Right atrium auricular region (tissue), 2 donors: ENCODE measurements around the gene SLF1. TPM values are rescaled to one million over a fixed set of nuclear protein-coding genes. Genes with fewer than 3 reads are reported as not detected.

ENCODE experiments used
- DNase-seq: peaks from one replicate; pipeline ENCODE4 v3.0.0-alpha.2; 2019; ENCODE audit warnings: low spot score
- H3K27ac ChIP-seq, 2 donors: fragments of 200-600 bp; sonication (generic); 1 replicate in 1 of 2; 2 replicates in 1 of 2; pipeline ENCODE4 v1.5.1; 2016 to 2019
- H3K27me3 ChIP-seq, 2 donors: fragments of 200-600 bp; sonication (generic); one replicate each; pipeline versions ENCODE4 v1.5.1 to v1.6.0; 2017 to 2019
- H3K36me3 ChIP-seq: fragments of 200-600 bp; sonication (generic); one replicate; pipeline ENCODE4 v1.5.1; 2016
- H3K4me1 ChIP-seq, 2 donors: fragments of 200-600 bp; sonication (generic); one replicate each; pipeline versions ENCODE4 v1.5.1 to v1.6.0; 2017 to 2019
- H3K4me3 ChIP-seq, 2 donors: fragments of 200-600 bp; sonication (generic); 1 replicate in 1 of 2; 2 replicates in 1 of 2; pipeline ENCODE4 v1.5.1; 2017 to 2019; ENCODE audit warnings: mild to moderate bottlenecking in 1 of 2, moderate library complexity in 1 of 2
- H3K9me3 ChIP-seq, 2 donors: fragments of 200-600 bp; sonication (generic); one replicate each; pipeline ENCODE4 v1.5.1; 2019
- CTCF ChIP-seq, 2 donors: fragments of 200-600 bp; sonication (generic); IDR thresholded peaks; one replicate each; pipeline ENCODE4 v1.5.1; 2019; ENCODE audit warnings: antibody characterized with exemption in 2 of 2
- total RNA-seq, 2 donors: library from RNA; depleted of rRNA; stranded (reverse); fragments of >200 nt; gene quantifications; one replicate each; pipeline ENCODE4 v1.1.0, GENCODE V29; 2016

Gene SLF1
- total RNA-seq, 2 donors from 2014 or later = 3.5 to 4.6 TPM

- no peak for TF ChIP-seq CTCF (IDR thresholded peaks at IDR 0.05)
- Histone ChIP-seq H3K27me3 (no peaks in the 10 kb centered on the region), H3K36me3 (no peaks in the 10 kb centered on the region), H3K9me3 (no peaks in the 10 kb centered on the region), H3K27ac (no peak overlapping the region), H3K4me1 (no peaks in the 10 kb centered on the region), H3K4me3 (no peak overlapping the region)
- DNase-seq = no peak
Observed at GRCh38 chr5:94715768-94716167, 97.3 kb downstream of the SLF1 start.

- DNase-seq = no peak
- Histone ChIP-seq H3K27me3 (no peaks in the 10 kb centered on the region), H3K27ac (no peak overlapping the region), H3K4me3 (no peak overlapping the region), H3K9me3 (no peaks in the 10 kb centered on the region), H3K4me1 (no peaks in the 10 kb centered on the region), H3K36me3 (no peaks in the 10 kb centered on the region)
- no peak for TF ChIP-seq CTCF (IDR thresholded peaks at IDR 0.05)
Observed at GRCh38 chr5:94725142-94725541, 106.7 kb downstream of the SLF1 start.

GRCh38 chr5:94731471-94731870 is 113.0 kb downstream of the SLF1 start:
- Histone ChIP-seq H3K4me3 (no peak overlapping the region), H3K27me3 (no peaks in the 10 kb centered on the region), H3K36me3 (no peaks in the 10 kb centered on the region), H3K27ac (no peak overlapping the region), H3K9me3 (no peaks in the 10 kb centered on the region), H3K4me1 (no peaks in the 10 kb centered on the region)
- no peak for DNase-seq
- TF ChIP-seq CTCF (IDR thresholded peaks at IDR 0.05) = no peak

GRCh38 chr5:94736498-94736897 is 118.0 kb downstream of the SLF1 start:
- Histone ChIP-seq H3K36me3 (no peaks in the 10 kb centered on the region), H3K9me3 (no peaks in the 10 kb centered on the region), H3K27me3 (no peaks in the 10 kb centered on the region), H3K4me3 (no peak overlapping the region), H3K27ac (no peak overlapping the region), H3K4me1 (no peaks in the 10 kb centered on the region)
- TF ChIP-seq CTCF (IDR thresholded peaks at IDR 0.05) = no peak
- DNase-seq = no peak

GRCh38 chr5:94740286-94740685 is 121.8 kb downstream of the SLF1 start:
- Histone ChIP-seq H3K4me3 (no peak overlapping the region), H3K36me3 (no peaks in the 10 kb centered on the region), H3K4me1 (no peaks in the 10 kb centered on the region), H3K27me3 (no peaks in the 10 kb centered on the region), H3K27ac (no peak overlapping the region), H3K9me3 (no peaks in the 10 kb centered on the region)
- TF ChIP-seq CTCF (IDR thresholded peaks at IDR 0.05) = no peak
- no peak for DNase-seq

GRCh38 chr5:94742852-94743251 is 124.4 kb downstream of the SLF1 start:
- H3K27me3 ChIP-seq = no peaks in the 10 kb centered on the region
- H3K27ac ChIP-seq = no peak overlapping the region
- no peaks in the 10 kb centered on the region for H3K4me1 ChIP-seq
- H3K36me3 ChIP-seq = no peaks in the 10 kb centered on the region
- H3K9me3 ChIP-seq = no peaks in the 10 kb centered on the region
- no peak for TF ChIP-seq CTCF (IDR thresholded peaks at IDR 0.05)
- H3K4me3 ChIP-seq = no peak overlapping the region
- no peak for DNase-seq
